AG09309 (cell line): Measurements from ENCODE around the gene C17orf107.

Experiments used
- DNase-seq: peaks from one replicate; pipeline ENCODE4 v3.0.0-alpha.2; 2010; ENCODE audit warnings: low read depth
- H3K4me3 ChIP-seq: 2 replicates; pipeline ENCODE4 v1.5.1; 2011; ENCODE audit warnings: mild to moderate bottlenecking, low read depth, low read length, moderate library complexity; ENCODE audit not compliant: control insufficient read depth
- CTCF ChIP-seq: IDR thresholded peaks from 2 replicates; pipeline ENCODE4 v1.5.1; 2011; ENCODE audit warnings: mild to moderate bottlenecking, low read depth, low read length, inconsistent platforms; ENCODE audit not compliant: insufficient read depth, control insufficient read depth; ENCODE audit errors: missing control alignments

The C17orf107 gene

GRCh38 chr17:4877089-4877488 lies 22.2 kb upstream of the C17orf107 start:
- no peak for TF ChIP-seq CTCF
- no peak overlapping the region for H3K4me3 ChIP-seq
- DNase-seq, result no peak

- TF ChIP-seq CTCF, result no peak
- no peak for DNase-seq
- H3K4me3 ChIP-seq, result no peak overlapping the region
Observed at GRCh38 chr17:4879601-4880000, 19.7 kb upstream of the C17orf107 start.

- H3K4me3 ChIP-seq, result no peak overlapping the region
- DNase-seq, result no peak
- no peak for TF ChIP-seq CTCF
Observed at GRCh38 chr17:4880857-4881256, 18.5 kb upstream of the C17orf107 start.

GRCh38 chr17:4881761-4882555 lies 17.4 kb upstream of the C17orf107 start:
- H3K4me3 ChIP-seq, result no peak overlapping the region
- peak; percentile 74 for TF ChIP-seq CTCF
- DNase-seq, result no peak

- TF ChIP-seq CTCF, result no peak
- no peak for DNase-seq
- H3K4me3 ChIP-seq, result no peak overlapping the region
Observed at GRCh38 chr17:4884489-4884888, 14.8 kb upstream of the C17orf107 start.

GRCh38 chr17:4886830-4887229 lies 12.5 kb upstream of the C17orf107 start:
- TF ChIP-seq CTCF, result no peak
- H3K4me3 ChIP-seq, result no peak overlapping the region
- no peak for DNase-seq
